Fibroblast of skin of scalp (primary cell): ENCODE data around the gene WDR7.

Experiments used
- DNase-seq: peaks from one replicate; pipeline ENCODE4 v3.0.0-alpha.2; 2013

The WDR7 gene

DNA sequence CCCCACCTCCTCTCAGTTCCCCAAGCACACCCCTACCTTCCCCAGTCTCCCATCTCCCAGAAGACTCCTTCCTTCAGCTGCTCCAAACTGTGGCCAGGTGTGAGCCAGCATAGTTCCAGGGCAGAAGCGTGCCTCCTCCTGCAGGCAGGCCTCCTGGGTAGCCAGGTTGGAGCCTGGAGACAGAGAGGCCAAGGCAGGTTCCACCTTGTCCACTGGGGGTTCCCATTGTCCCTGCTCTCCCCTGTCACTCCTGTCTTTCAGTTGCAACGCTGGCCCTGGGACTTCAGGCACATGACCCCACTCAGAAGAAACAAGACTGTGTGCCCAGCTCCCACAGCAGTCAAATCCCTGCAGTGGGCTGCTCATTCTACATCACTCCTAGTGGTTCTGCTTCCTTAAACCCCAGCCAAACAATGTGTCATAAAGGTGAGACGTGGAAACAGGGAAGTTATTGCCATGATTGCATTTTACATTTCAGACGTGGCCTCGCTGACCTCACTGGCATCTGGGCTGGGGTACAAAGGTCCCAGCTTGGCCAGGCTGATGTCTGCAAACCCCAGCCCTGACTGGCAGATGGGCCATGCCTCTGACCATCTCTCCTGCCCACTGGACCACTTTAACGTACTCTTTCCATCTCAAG, 399.3 kb downstream of the WDR7 start:
- no peak for DNase-seq

DNA sequence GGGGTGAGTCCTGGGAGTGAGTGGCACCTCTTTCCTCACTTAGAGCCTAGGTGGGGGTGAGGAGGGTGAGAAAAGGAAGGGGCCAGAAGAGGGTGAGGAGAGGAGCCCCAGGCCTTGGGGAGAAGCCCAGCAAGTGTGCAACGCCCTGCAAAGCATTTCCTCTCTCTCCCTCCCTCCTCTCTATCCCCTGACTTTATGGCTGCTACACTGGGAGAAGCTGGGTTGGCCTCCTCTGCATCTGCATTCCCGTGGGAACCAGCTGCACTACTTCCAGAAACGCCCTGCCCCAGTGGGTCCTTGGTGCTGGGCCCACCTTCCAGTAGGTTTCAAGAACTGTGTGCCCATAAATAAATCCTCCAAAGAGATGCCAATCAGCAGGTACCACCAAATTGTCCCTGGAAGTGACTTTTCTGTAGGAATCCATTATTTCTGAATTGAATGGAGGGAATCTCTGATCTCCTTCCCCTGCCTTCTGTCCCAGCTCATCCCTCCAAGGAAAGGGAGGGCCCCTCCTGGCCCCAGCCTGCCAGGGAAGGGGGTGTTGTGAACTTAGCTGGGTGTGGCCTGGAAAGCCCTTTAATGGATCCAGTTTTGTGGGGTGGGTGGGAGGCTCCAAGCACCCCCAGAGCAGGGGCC, 400.0 kb downstream of the WDR7 start:
- no peak for DNase-seq

- no peak for DNase-seq
Measured at GRCh38 chr18:57051657-57052044, 400.5 kb downstream of the WDR7 start.

GRCh38 chr18:57052173-57052572, 401.0 kb downstream of the WDR7 start:
- DNase-seq: no peak

- no peak for DNase-seq
Measured at GRCh38 chr18:57052759-57053158, 401.6 kb downstream of the WDR7 start.

DNA sequence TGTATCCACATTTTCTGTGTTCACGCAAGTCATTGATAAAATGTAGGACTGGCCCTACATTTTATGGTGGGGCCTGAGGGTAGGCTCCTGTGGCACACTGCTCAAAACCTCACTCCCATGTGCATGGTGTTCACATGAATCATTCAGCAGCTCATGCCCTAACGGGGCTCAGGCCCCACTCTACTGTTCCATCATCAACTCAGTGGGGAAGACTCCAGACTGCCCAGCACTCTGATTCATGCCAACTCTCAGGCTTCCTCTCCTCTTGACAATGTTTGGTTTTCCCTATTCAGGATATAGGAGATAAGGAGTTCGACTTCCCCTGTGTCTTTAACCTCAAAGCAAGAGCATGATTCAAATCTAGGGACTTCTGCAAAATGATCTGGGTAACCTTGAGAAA, 403.7 kb downstream of the WDR7 start:
- peak; percentile 1 for DNase-seq

DNA sequence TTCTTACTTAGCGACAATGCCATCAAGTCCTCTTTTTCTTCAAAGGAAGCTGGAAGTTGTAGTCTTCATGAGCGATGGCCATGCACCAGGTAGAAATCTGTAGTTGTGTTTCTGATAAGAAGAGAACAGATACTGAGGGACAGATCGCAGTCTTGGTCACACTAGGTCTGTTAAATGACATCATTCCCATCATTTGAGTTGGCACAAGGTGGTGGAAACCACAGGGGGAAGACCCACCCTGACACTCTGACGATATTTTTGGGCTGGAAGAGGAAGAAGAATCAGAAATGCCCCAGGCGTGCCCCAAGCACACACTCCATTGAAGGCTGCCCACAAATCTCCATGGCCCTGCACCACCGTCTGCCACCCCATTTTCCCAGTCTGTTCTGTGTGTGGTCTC, 406.7 kb downstream of the WDR7 start:
- DNase-seq: no peak

DNA sequence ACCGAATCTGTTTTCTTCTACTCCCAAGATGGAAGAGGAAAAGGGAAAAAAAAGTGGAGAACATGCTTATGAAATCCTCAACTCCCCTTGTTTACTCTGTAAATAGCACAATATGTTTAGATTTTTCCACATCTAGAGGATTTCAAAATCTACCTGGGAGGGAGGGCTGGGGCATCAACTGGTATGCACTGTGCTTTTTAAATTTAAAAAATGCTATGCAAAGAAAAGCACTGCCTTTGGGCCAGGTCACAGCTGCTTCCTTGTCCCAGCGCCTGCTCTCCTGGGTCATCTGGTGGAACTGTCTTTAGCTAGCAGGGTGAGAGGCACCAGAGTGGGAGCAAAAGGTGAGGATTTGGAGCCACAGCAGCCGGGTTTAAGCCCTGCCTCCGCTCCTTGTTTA, 407.6 kb downstream of the WDR7 start:
- DNase-seq: no peak

DNA sequence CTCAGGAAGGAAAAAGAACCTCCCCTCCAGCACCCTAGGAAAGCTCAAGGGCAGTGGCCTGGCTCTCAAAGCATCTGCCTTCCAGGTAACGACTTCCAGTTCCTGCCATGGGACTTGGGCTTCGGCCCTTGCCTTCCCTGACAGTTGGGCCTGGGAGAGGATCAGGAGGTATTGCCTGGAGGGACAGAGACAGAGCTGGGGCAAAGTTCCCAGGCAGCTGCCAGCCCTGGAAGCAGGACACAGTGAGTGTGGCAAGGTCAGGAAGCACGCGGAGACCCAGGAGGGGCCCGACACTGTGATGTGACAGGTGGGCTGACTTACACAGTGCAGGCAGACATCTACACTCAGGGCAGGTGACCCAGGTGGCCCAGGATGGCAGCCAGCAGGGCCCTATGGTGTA, 408.2 kb downstream of the WDR7 start:
- no peak for DNase-seq

DNA sequence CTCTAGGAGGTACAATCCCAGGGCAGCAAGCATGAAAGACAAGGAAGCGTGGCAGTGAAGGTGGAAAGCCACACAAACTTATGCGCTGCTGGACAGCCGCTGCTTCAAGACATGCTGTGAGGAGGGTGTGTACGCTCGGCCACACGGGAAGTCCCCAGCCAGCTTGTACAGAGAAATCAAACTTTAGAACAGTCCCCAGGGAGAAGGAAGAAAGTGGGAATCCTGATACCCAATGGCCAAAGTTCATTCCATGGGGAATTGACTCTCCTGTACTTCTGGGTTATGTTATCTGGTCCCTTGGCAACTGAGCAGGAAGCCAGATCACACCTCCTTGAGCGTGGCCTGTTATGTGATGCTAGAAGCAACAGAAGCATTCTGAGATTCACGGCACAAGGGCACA, 409.7 kb downstream of the WDR7 start:
- DNase-seq: no peak

DNA sequence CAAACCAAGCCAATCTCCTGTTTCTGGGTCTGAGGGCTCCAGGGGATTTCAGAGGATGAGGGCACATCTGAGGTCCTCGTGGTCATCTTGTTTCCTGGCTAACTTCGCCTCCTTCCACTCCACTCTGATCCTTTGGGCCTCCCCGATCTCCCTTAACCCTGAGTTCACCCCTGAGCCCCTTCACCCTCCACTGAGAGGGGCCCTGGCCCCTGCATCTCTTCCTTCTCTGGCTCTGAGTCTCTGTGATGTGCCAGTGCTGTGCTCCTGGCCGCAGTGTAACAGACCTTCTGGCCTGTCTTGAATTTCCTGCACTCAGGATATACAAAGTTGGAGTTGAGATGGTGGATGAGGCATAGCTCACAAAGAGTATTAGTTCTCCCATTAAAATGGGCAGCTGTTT, 411.0 kb downstream of the WDR7 start:
- DNase-seq: no peak

- no peak for DNase-seq
Measured at GRCh38 chr18:57062844-57063243, 411.7 kb downstream of the WDR7 start.

DNA sequence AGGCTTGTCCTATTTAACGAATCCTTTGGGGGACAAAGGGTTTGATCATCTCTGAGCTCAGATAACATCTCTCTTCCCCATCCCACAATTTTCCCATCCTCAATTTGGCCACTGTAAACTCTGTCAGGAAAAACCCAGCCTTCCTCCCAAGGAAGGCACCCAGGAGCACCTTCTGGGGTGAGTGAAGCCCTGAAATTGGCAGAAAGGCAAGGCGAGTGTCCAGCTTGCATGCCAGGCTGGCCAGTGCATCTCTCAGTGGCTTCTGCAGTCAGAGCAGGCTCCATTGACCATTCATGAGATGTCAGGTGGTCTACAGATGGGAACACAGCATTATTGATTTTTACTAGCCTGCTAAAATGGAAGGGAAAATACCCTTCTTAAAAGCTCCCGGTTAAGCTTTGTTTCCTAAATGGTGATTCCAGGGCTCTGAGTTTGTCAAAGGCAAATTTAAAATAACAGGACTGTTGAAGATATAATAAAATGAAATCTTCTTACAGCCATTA, 412.5 kb downstream of the WDR7 start:
- DNase-seq: no peak

DNA sequence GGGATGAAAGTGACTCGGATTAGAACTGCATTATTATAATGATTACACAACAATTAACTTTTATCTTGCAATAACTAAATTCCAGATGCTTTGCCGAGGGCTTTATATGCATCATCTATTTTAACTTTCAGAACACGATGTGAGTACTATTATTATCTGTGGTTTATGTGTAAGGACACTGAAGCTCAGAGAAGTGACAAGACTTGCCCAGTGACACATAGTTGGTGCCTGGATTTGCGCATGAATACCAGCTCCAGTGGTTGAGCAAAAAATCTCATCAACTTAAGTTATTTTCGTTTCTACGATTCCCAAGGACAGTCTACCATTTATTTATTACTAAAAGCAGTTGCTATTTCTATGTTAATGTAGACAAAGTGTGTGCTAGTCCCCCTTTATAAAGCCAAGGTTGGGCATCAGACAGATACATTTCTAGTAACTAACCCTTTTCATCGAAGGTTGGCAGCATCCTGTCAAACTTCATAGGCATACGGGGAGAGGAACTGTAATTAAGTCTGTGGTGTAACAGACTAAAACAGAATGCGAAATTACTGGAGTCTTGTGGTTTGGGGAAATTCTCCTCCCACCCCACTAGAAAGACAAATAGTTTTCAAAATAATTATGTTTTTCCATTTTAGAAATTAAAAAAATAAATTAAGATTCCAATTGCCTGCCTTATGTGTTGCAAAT, 422.5 kb downstream of the WDR7 start:
- DNase-seq: no peak

GRCh38 chr18:57075716-57076400, 424.7 kb downstream of the WDR7 start:
- DNase-seq: no peak

GRCh38 chr18:57077005-57077765, 426.0 kb downstream of the WDR7 start:
- no peak for DNase-seq

DNA sequence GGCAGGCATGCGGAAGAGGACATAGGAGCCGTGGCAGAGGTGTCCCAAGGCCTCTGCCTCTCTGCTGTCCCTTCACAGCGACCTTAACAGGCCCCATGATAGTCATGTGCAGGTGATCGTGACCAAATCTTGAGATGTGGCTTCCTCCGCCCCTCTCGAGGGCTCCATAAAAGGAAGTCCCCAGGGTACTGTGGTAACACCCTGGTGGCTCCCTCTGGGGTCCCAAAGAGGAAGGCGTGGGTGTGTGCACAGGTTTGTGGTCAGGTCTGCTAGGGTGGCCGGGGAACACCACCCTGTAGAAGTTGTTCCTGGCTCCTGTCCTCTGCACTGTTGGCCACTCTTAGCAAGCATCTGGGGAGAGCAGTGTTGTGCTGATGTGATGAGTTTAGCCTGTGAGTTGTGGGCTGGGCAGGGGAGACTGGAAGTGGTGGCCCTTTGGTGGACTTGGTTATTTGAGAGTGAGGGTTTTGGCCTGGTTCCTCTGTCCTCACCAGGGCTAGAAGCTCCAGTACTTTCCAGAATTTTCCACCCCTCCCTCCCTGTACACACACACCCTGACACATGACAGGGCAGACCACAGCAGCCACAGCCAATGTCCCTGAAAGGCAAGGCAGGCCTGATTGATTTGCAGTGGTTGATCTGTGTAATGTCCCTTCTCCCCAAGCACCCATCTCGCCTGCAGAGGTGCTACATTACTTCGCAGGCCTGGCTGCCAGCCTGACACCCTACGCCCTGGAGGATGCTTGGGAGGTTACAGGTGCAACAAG, 426.8 kb downstream of the WDR7 start:
- no peak for DNase-seq

- DNase-seq: no peak
Measured at GRCh38 chr18:57078614-57079013, 427.5 kb downstream of the WDR7 start.

GRCh38 chr18:57080479-57080878, 429.3 kb downstream of the WDR7 start:
- no peak for DNase-seq

GRCh38 chr18:57081899-57082298, 430.7 kb downstream of the WDR7 start:
- no peak for DNase-seq

GRCh38 chr18:57083485-57083884, 432.3 kb downstream of the WDR7 start:
- DNase-seq: no peak
